ENCODE measurements around the gene SELENOP. TPM values are rescaled to one million over a fixed set of nuclear protein-coding genes. Genes with fewer than 3 reads are reported as not detected.

The SELENOP gene
- 11.4 TPM for total RNA-seq (2021; ENCODE audit: unreplicated experiment)
- polyA plus RNA-seq (2012), result 3.7 and 5.4 TPM in 2 replicates
- percentile 49 among the genes with signal in this experiment for Bru-seq, nascent RNA
- percentile 58 among the genes with signal in this experiment for BruChase-seq, experiment 1, labeled RNA remaining after a 6-hour chase
- BruChase-seq, experiment 2, labeled RNA remaining after a 2-hour chase, result percentile 43 among the genes with signal in this experiment
- long read RNA-seq, transcript SELENOP-214 (5 exons, 2,243 nt), result major isoform, 12 of 15 reads
- long read RNA-seq, partial matches to known transcripts, result 0 of 15 reads
- long read RNA-seq, other reads (novel, unspliced or antisense), result 0 of 15 reads

GRCh38 chr5:42811591-42812446 is at the start of gene SELENOP:
Gene SELENOP, minus strand, starts transcription at chr5:42811892. Its CDS starts 3,539 bp downstream, at chr5:42808353.
- no peak within 1 kb of the TSS for H3K9ac ChIP-seq (ENCODE audit: low read length)
- peak within 1 kb of the TSS; percentile 17 to 18; a peak in 3 of 4 replicates for H3K4me3 ChIP-seq (replicated peaks in 1 of 2; ENCODE audit: low read depth in 1 of 2, low read length in 2 of 2)
- ATAC-seq, result peak; percentile 81
- RAD21 ChIA-PET (ENCODE audit: low non-redundant PET in 1 of 2, low total read pairs in 2 of 2, uncharacterized antibody in 2 of 2, unreplicated experiment in 2 of 2), result no interaction called here
- H3K36me3 ChIP-seq (ENCODE audit: control insufficient read depth in 1 of 2, insufficient read depth in 2 of 2, low read length in 2 of 2), result no peaks in the 10 kb centered on the region
- BruUV-seq (replicated peaks), result no TSS peak
- intact Hi-C loops (cut with micrococcal nuclease), result no loop called here
- peak; percentile 24 for DNase-seq (ENCODE audit: low read depth, low spot score)
- POLR2A ChIA-PET, result interaction anchor here (0.6 kb wide), 1 partner anchor 45 kb away, joined by 3 read pairs; no protein-coding TSS in a partner anchor
- no peaks in the 10 kb centered on the region for H3K9me3 ChIP-seq (ENCODE audit: control insufficient read depth in 1 of 2, insufficient read depth in 1 of 2, low read depth in 1 of 2, low read length in 2 of 2)
- TF ChIP-seq CBX3 (IDR thresholded peaks at IDR 0.05; ENCODE audit: low read depth) (0 out of 2 replicates have a peak, but pooled peaks have one; percentile 29), EZH2phosphoT487 (IDR thresholded peaks at IDR 0.05; ENCODE audit: borderline replicate concordance) (no peak), SRF (IDR thresholded peaks at IDR 0.05; ENCODE audit: low read depth) (0 out of 2 replicates have a peak, but pooled peaks have one; percentile 25), YY1 (IDR thresholded peaks at IDR 0.05; ENCODE audit: extremely low read depth, insufficient replicate concordance, low read depth, low read length) (no peak), EGR1 (IDR thresholded peaks at IDR 0.05; ENCODE audit: low read depth) (no peak), SP1 (IDR thresholded peaks at IDR 0.05; ENCODE audit: low read depth) (peak; percentile 33; the same call in 1 of the 2 replicates), FOSL1 (IDR thresholded peaks at IDR 0.05; ENCODE audit: low read depth) (0 out of 2 replicates have a peak, but pooled peaks have one; percentile 5), POLR2AphosphoS5 (IDR thresholded peaks at IDR 0.05; ENCODE audit: low read depth, low read length) (peak; percentile 83), SIN3A (IDR thresholded peaks at IDR 0.05; ENCODE audit: low read depth) (no peak), JUND (IDR thresholded peaks at IDR 0.05) (peak; percentile 50)
- TF ChIP-seq, protein P1, sequence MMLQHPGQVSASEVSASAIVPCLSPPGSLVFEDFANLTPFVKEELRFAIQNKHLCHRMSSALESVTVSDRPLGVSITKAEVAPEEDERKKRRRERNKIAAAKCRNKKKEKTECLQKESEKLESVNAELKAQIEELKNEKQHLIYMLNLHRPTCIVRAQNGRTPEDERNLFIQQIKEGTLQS (IDR thresholded peaks at IDR 0.05), result no peak
- TF ChIP-seq, protein P2, sequence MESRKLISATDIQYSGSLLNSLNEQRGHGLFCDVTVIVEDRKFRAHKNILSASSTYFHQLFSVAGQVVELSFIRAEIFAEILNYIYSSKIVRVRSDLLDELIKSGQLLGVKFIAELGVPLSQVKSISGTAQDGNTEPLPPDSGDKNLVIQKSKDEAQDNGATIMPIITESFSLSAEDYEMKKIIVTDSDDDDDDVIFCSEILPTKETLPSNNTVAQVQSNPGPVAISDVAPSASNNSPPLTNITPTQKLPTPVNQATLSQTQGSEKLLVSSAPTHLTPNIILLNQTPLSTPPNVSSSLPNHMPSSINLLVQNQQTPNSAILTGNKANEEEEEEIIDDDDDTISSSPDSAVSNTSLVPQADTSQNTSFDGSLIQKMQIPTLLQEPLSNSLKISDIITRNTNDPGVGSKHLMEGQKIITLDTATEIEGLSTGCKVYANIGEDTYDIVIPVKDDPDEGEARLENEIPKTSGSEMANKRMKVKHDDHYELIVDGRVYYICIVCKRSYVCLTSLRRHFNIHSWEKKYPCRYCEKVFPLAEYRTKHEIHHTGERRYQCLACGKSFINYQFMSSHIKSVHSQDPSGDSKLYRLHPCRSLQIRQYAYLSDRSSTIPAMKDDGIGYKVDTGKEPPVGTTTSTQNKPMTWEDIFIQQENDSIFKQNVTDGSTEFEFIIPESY (IDR thresholded peaks at IDR 0.05; ENCODE audit: extremely low read depth, insufficient replicate concordance, low read length), result no peak
- no peaks in the 10 kb centered on the region for H3K79me2 ChIP-seq (ENCODE audit: insufficient read depth, low read length)
- H3K27me3 ChIP-seq (ENCODE audit: insufficient read depth, low read length), result no peaks in the 10 kb centered on the region
- 0 out of 2 replicates have a peak within 1 kb of the TSS, but pooled peaks have one; percentile 13 for H3K27ac ChIP-seq (ENCODE audit: low read depth, low read length)
- H2AFZ ChIP-seq (ENCODE audit: low read depth, low read length, poor library complexity, severe bottlenecking), result peak within 1 kb of the TSS; percentile 77
- H3K4me1 ChIP-seq (ENCODE audit: control insufficient read depth in 1 of 2, insufficient read depth in 2 of 2, low read length in 2 of 2), result peaks cover 6 to 13% of the 10 kb centered on the region in 2 experiments
- H3K4me2 ChIP-seq (ENCODE audit: low read length), result peak within 1 kb of the TSS; percentile 58
- CTCF ChIA-PET, result no interaction called here
- H4K20me1 ChIP-seq (ENCODE audit: insufficient read depth), result no peaks in the 10 kb centered on the region
- H3K9me2 ChIP-seq (ENCODE audit: insufficient read depth), result no peaks in the 10 kb centered on the region

All from HCT116 (cell line).